Esophagus squamous epithelium (tissue), 4 donors: ENCODE results near the gene PAFAH2.

ENCODE experiments used
- POLR2A ChIP-seq, 4 donors: fragments of 450-650 bp; IDR thresholded peaks; one replicate each; pipeline ENCODE4 v1.6.1; 2017; ENCODE audit warnings: antibody characterized with exemption in 4 of 4, mild to moderate bottlenecking in 4 of 4, moderate library complexity in 3 of 4
- TF ChIP-seq, protein P1 (sequence below), 6 experiments: fragments of 450-650 bp in 4 of 6; fragments of 200-600 bp in 2 of 6; sonication (generic) in 2 of 6; IDR thresholded peaks; one replicate each; pipeline ENCODE4 v1.5.1; 2016 to 2019; ENCODE audit warnings: antibody characterized with exemption in 6 of 6, mild to moderate bottlenecking in 4 of 6, moderate library complexity in 4 of 6

- TF ChIP-seq POLR2A (IDR thresholded peaks at IDR 0.05): no peak
- TF ChIP-seq, protein P1, sequence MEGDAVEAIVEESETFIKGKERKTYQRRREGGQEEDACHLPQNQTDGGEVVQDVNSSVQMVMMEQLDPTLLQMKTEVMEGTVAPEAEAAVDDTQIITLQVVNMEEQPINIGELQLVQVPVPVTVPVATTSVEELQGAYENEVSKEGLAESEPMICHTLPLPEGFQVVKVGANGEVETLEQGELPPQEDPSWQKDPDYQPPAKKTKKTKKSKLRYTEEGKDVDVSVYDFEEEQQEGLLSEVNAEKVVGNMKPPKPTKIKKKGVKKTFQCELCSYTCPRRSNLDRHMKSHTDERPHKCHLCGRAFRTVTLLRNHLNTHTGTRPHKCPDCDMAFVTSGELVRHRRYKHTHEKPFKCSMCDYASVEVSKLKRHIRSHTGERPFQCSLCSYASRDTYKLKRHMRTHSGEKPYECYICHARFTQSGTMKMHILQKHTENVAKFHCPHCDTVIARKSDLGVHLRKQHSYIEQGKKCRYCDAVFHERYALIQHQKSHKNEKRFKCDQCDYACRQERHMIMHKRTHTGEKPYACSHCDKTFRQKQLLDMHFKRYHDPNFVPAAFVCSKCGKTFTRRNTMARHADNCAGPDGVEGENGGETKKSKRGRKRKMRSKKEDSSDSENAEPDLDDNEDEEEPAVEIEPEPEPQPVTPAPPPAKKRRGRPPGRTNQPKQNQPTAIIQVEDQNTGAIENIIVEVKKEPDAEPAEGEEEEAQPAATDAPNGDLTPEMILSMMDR (IDR thresholded peaks at IDR 0.05): no peak
Observed at GRCh38 chr1:25944986-25945385, 52.9 kb downstream of the PAFAH2 start.
